HEK293 (cell line): Measurements from ENCODE around the gene SHISA9.

Source experiments
- CTCF ChIA-PET: fragments of 350-600 bp; formaldehyde crosslinking; extraction: SDS; loops from one replicate; lab custom pipeline; 2021; ENCODE audit warnings: antibody characterized with exemption; lab: Yijun Ruan, JAX
- POLR2A ChIA-PET: fragments of 300-600 bp; formaldehyde crosslinking; extraction: SDS; loops from one replicate; lab custom pipeline; 2020; ENCODE audit warnings: antibody characterized with exemption, inconsistent platforms; lab: Yijun Ruan, JAX
- H3K27ac ChIP-seq: fragments of 200-500 bp; sonication (Bioruptor generic); 2 replicates; pipeline ENCODE4 v1.5.1; 2014; ENCODE audit warnings: low read depth, low read length, control low read depth, inconsistent platforms; ENCODE audit errors: extremely low read depth
- H3K36me3 ChIP-seq, 2 experiments: fragments of 200-500 bp in 1 of 2; sonication (Bioruptor generic) in 1 of 2; 1 replicate in 1 of 2; 2 replicates in 1 of 2; pipeline ENCODE4 v1.5.1; 2014 to 2017; ENCODE audit warnings: inconsistent platforms in 2 of 2, low read length in 2 of 2; ENCODE audit not compliant: control insufficient read depth in 2 of 2, insufficient read depth in 1 of 2
- H3K4me1 ChIP-seq: fragments of 200-500 bp; sonication (Bioruptor generic); 2 replicates; pipeline ENCODE4 v1.5.1; 2014; ENCODE audit warnings: mild to moderate bottlenecking, low read length, inconsistent platforms; ENCODE audit not compliant: control insufficient read depth, insufficient read depth
- H3K4me3 ChIP-seq: 2 replicates; pipeline ENCODE4 v1.5.1; 2011; ENCODE audit warnings: low read depth, mild to moderate bottlenecking, control low read depth, low read length, moderate library complexity
- H3K9me3 ChIP-seq: fragments of 200-500 bp; sonication (Bioruptor generic); 2 replicates; pipeline ENCODE4 v1.5.1; 2014; ENCODE audit warnings: low read depth, low read length, inconsistent platforms; ENCODE audit not compliant: control insufficient read depth, insufficient read depth
- CTCF ChIP-seq: fragments of 450-650 bp; formaldehyde crosslinking; IDR thresholded peaks from 2 replicates; pipeline ENCODE4 v1.5.1; 2016; ENCODE audit warnings: missing biosample characterization, missing genetic modification characterization
- GFI1B ChIP-seq: fragments of 450-650 bp; formaldehyde crosslinking; IDR thresholded peaks from 2 replicates; pipeline ENCODE4 v1.5.1; 2016; ENCODE audit warnings: missing biosample characterization, missing genetic modification characterization
- SCRT2 ChIP-seq: fragments of 450-650 bp; formaldehyde crosslinking; IDR thresholded peaks from 2 replicates; pipeline ENCODE4 v1.5.1; 2016; ENCODE audit warnings: missing biosample characterization, missing genetic modification characterization
- ZBTB26 ChIP-seq: fragments of 450-650 bp; formaldehyde crosslinking; optimal IDR thresholded peaks from 2 replicates; pipeline ENCODE3; 2016; ENCODE audit warnings: missing biosample characterization, mild to moderate bottlenecking, missing genetic modification characterization
- ZBTB7A ChIP-seq: fragments of 450-650 bp; formaldehyde crosslinking; IDR thresholded peaks from 2 replicates; pipeline ENCODE4 v1.5.1; 2016; ENCODE audit warnings: low read depth, missing biosample characterization, missing genetic modification characterization
- ZFP3 ChIP-seq: fragments of 450-650 bp; formaldehyde crosslinking; IDR thresholded peaks from 2 replicates; pipeline ENCODE4 v1.5.1; 2016; ENCODE audit warnings: low read depth, missing biosample characterization, missing genetic modification characterization
- ZNF184 ChIP-seq: fragments of 450-650 bp; IDR thresholded peaks from 2 replicates; pipeline ENCODE4 v1.5.1; 2018; ENCODE audit warnings: missing biosample characterization, mild to moderate bottlenecking, missing genetic modification characterization
- ZNF202 ChIP-seq: fragments of 450-650 bp; formaldehyde crosslinking; IDR thresholded peaks from 2 replicates; pipeline ENCODE4 v1.5.1; 2016; ENCODE audit warnings: missing biosample characterization, missing genetic modification characterization, borderline replicate concordance
- ZNF274 ChIP-seq, 2 experiments: fragments of 200-500 bp in 1 of 2; fragments of 450-650 bp in 1 of 2; sonication (Bioruptor generic) in 1 of 2; formaldehyde crosslinking in 1 of 2; IDR thresholded peaks; 2 replicates each; pipeline versions ENCODE4 v1.5.1 to v1.6.1; 2014 to 2016; ENCODE audit warnings: borderline replicate concordance in 1 of 2, inconsistent platforms in 1 of 2, low read length in 1 of 2, missing biosample characterization in 1 of 2, missing genetic modification characterization in 1 of 2
- ZNF280C ChIP-seq: fragments of 450-650 bp; formaldehyde crosslinking; IDR thresholded peaks from 2 replicates; pipeline ENCODE4 v1.5.1; 2016; ENCODE audit warnings: missing biosample characterization, missing genetic modification characterization
- ZNF311 ChIP-seq: fragments of 450-650 bp; formaldehyde crosslinking; IDR thresholded peaks from 2 replicates; pipeline ENCODE4 v1.5.1; 2017; ENCODE audit warnings: missing biosample characterization, missing genetic modification characterization, borderline replicate concordance
- ZNF391 ChIP-seq: fragments of 450-650 bp; formaldehyde crosslinking; IDR thresholded peaks from 2 replicates; pipeline ENCODE4 v1.5.1; 2016; ENCODE audit warnings: low read depth, missing biosample characterization, missing genetic modification characterization, borderline replicate concordance
- ZNF423 ChIP-seq: fragments of 450-650 bp; formaldehyde crosslinking; IDR thresholded peaks from 2 replicates; pipeline ENCODE4 v1.5.1; 2016; ENCODE audit warnings: missing biosample characterization, missing genetic modification characterization
- ZNF792 ChIP-seq: fragments of 450-650 bp; formaldehyde crosslinking; IDR thresholded peaks from 2 replicates; pipeline ENCODE4 v1.5.1; 2016; ENCODE audit warnings: missing biosample characterization, missing genetic modification characterization
- ZNF843 ChIP-seq: fragments of 450-650 bp; formaldehyde crosslinking; IDR thresholded peaks from 2 replicates; pipeline ENCODE4 v1.5.1; 2016; ENCODE audit warnings: missing biosample characterization, missing genetic modification characterization
- TF ChIP-seq, protein P1 (sequence below): fragments of 450-650 bp; formaldehyde crosslinking; IDR thresholded peaks from 2 replicates; pipeline ENCODE4 v1.5.1; 2016; ENCODE audit warnings: missing biosample characterization, missing genetic modification characterization
- TF ChIP-seq, protein P2 (sequence below): fragments of 450-650 bp; formaldehyde crosslinking; IDR thresholded peaks from 2 replicates; pipeline ENCODE4 v1.5.1; 2016; ENCODE audit warnings: missing biosample characterization, missing genetic modification characterization
- TF ChIP-seq, protein P3 (sequence below): fragments of 450-650 bp; formaldehyde crosslinking; IDR thresholded peaks from 2 replicates; pipeline ENCODE4 v1.5.1; 2016; ENCODE audit warnings: missing biosample characterization, missing genetic modification characterization

SHISA9 gene

GRCh38 chr16:13084331-13084730 lies 182.9 kb downstream of the SHISA9 start:
- CTCF ChIA-PET = no interaction called here
- Histone ChIP-seq H3K4me1 (no peaks in the 10 kb centered on the region), H3K9me3 (no peaks in the 10 kb centered on the region), H3K27ac (no peak overlapping the region), H3K4me3 (no peak overlapping the region), H3K36me3 (no peaks in the 10 kb centered on the region)
- TF ChIP-seq ZNF423 (tag by site-specific recombination) = no peak
- TF ChIP-seq ZBTB7A (tag by site-specific recombination) = no peak
- TF ChIP-seq ZNF311 (tag by site-specific recombination) = no peak
- TF ChIP-seq, protein P1, sequence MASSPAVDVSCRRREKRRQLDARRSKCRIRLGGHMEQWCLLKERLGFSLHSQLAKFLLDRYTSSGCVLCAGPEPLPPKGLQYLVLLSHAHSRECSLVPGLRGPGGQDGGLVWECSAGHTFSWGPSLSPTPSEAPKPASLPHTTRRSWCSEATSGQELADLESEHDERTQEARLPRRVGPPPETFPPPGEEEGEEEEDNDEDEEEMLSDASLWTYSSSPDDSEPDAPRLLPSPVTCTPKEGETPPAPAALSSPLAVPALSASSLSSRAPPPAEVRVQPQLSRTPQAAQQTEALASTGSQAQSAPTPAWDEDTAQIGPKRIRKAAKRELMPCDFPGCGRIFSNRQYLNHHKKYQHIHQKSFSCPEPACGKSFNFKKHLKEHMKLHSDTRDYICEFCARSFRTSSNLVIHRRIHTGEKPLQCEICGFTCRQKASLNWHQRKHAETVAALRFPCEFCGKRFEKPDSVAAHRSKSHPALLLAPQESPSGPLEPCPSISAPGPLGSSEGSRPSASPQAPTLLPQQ = no peak
- POLR2A ChIA-PET = no interaction called here

DNA sequence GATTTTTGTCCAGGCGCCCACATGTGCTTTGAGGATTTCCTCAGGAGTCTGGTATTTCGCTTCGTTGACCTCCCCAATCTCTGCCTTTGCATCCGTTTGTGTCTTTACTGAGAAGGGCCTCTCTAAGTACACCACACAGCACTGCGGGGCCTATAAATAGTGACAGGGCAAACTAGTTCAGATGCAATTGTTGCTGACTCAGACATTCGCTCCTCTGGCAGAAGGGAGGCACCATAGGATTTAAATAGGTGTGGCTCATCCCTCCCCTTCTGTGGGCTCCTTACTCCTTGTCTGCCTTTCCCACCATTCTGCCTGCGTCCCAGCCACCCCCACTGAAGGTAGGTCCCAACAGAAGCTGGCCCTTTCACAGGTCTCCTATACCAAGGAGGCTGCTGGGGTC lies 192.3 kb downstream of the SHISA9 start:
- POLR2A ChIA-PET = no interaction called here
- no peaks in the 10 kb centered on the region for H3K4me1 ChIP-seq
- TF ChIP-seq ZNF184 (tag by site-specific recombination) (no peak), ZNF391 (tag by site-specific recombination) (no peak), GFI1B (tag by site-specific recombination) (no peak), ZNF792 (tag by site-specific recombination) (no peak), ZBTB26 (no peak), ZNF202 (tag by site-specific recombination) (no peak), ZNF843 (tag by site-specific recombination) (no peak), ZNF280C (tag by site-specific recombination) (no peak), SCRT2 (tag by site-specific recombination) (no peak), CTCF (tag by site-specific recombination) (no peak), ZNF274 (IDR thresholded peaks at IDR 0.05; ENCODE audit: low read length) (no peak), ZNF274 (tag by site-specific recombination; IDR thresholded peaks at IDR 0.05; ENCODE audit: borderline replicate concordance) (no peak), ZFP3 (tag by site-specific recombination) (no peak)
- TF ChIP-seq, protein P2, sequence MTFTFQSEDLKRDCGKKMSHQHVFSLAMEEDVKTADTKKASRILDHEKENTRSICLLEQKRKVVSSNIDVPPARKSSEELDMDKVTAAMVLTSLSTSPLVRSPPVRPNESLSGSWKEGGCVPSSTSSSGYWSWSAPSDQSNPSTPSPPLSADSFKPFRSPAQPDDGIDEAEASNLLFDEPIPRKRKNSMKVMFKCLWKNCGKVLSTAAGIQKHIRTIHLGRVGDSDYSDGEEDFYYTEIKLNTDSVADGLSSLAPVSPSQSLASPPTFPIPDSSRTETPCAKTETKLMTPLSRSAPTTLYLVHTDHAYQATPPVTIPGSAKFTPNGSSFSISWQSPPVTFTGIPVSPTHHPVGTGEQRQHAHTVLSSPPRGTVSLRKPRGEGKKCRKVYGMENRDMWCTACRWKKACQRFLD = no peak
- TF ChIP-seq, protein P3, sequence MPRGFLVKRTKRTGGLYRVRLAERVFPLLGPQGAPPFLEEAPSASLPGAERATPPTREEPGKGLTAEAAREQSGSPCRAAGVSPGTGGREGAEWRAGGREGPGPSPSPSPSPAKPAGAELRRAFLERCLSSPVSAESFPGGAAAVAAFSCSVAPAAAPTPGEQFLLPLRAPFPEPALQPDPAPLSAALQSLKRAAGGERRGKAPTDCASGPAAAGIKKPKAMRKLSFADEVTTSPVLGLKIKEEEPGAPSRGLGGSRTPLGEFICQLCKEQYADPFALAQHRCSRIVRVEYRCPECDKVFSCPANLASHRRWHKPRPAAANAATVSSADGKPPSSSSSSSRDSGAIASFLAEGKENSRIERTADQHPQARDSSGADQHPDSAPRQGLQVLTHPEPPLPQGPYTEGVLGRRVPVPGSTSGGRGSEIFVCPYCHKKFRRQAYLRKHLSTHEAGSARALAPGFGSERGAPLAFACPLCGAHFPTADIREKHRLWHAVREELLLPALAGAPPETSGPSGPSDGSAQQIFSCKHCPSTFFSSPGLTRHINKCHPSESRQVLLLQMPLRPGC = no peak
- H3K9me3 ChIP-seq = no peaks in the 10 kb centered on the region
- CTCF ChIA-PET = no interaction called here
- no peak overlapping the region for H3K4me3 ChIP-seq
- H3K27ac ChIP-seq = no peak overlapping the region
- no peaks in the 10 kb centered on the region for H3K36me3 ChIP-seq
